IMR-90 (cell line): ENCODE measurements around the gene DAPK1. TPM values are rescaled to one million over a fixed set of nuclear protein-coding genes. Genes with fewer than 3 reads are reported as not detected.

Experiments used
- ATAC-seq: fragments of 200-7000 bp; cut with Tn5 transposase; 2 replicates; pipeline ENCODE4 v1.9.1; 2020; ENCODE audit warnings: low read depth, mild to moderate bottlenecking, moderate library complexity
- BruUV-seq: library from RNA; stranded (reverse); fragments of 400-500 nt; replicated peaks from 2 replicates; lab custom pipeline; 2021; lab: Mats Ljungman, UMichigan
- CTCF ChIA-PET: fragments of 300-600 bp; formaldehyde crosslinking; extraction: SDS; loops from one replicate; lab custom pipeline; 2021; ENCODE audit warnings: antibody characterized with exemption; lab: Yijun Ruan, JAX
- POLR2A ChIA-PET: fragments of 300-600 bp; sonication (Branson Sonifier 250); formaldehyde crosslinking; loops from one replicate; lab custom pipeline; 2022; ENCODE audit warnings: antibody characterized with exemption; ENCODE audit not compliant: unreplicated experiment; lab: Charles Lee
- DNase-seq: peaks from one replicate; pipeline ENCODE4 v3.0.0; 2013
- H2AFZ ChIP-seq: replicated peaks from 2 replicates; pipeline ENCODE3; 2013; ENCODE audit warnings: low read length, mild to moderate bottlenecking; ENCODE audit not compliant: poor library complexity
- H2AK5ac ChIP-seq: 2 replicates; pipeline ENCODE4 v1.6.1; 2013; ENCODE audit warnings: low read depth, low read length, inconsistent platforms
- H2AK9ac ChIP-seq: replicated peaks from 2 replicates; pipeline ENCODE3; 2013; ENCODE audit warnings: mild to moderate bottlenecking, low read depth, low read length, moderate library complexity; ENCODE audit not compliant: poor library complexity
- H2BK120ac ChIP-seq: 2 replicates; pipeline ENCODE4 v1.6.1; 2013; ENCODE audit warnings: low read depth, low read length, inconsistent platforms
- H2BK15ac ChIP-seq: 3 replicates; pipeline ENCODE4 v1.6.1; 2013; ENCODE audit warnings: low read depth, low read length, inconsistent platforms
- H2BK20ac ChIP-seq: 2 replicates; pipeline ENCODE4 v1.6.1; 2013; ENCODE audit warnings: low read depth, mild to moderate bottlenecking, inconsistent platforms, low read length, moderate library complexity
- H2BK5ac ChIP-seq: 2 replicates; pipeline ENCODE4 v1.6.1; 2013; ENCODE audit warnings: mild to moderate bottlenecking, low read depth, low read length, inconsistent platforms; ENCODE audit not compliant: poor library complexity, severe bottlenecking
- H3K14ac ChIP-seq: replicated peaks from 2 replicates; pipeline ENCODE4 v1.6.1; 2013; ENCODE audit warnings: low read depth, low read length, inconsistent platforms
- H3K18ac ChIP-seq: 2 replicates; pipeline ENCODE4 v1.6.1; 2013; ENCODE audit warnings: low read depth, low read length, control low read depth
- H3K23ac ChIP-seq: 2 replicates; pipeline ENCODE4 v1.6.1; 2013; ENCODE audit warnings: low read depth, low read length, inconsistent platforms
- H3K27ac ChIP-seq: 2 replicates; pipeline ENCODE4 v1.5.1; 2013; ENCODE audit warnings: mild to moderate bottlenecking, control low read depth, low read length; ENCODE audit not compliant: insufficient read depth
- H3K27me3 ChIP-seq: 2 replicates; pipeline ENCODE4 v1.6.1; 2013; ENCODE audit warnings: low read length; ENCODE audit not compliant: control insufficient read depth, insufficient read depth
- H3K36me3 ChIP-seq: 2 replicates; pipeline ENCODE4 v1.6.1; 2013; ENCODE audit warnings: low read length, mixed read lengths; ENCODE audit not compliant: control insufficient read depth, insufficient read depth
- H3K4ac ChIP-seq: 2 replicates; pipeline ENCODE4 v1.6.1; 2013; ENCODE audit warnings: low read depth, low read length, inconsistent platforms
- H3K4me1 ChIP-seq: 2 replicates; pipeline ENCODE4 v1.6.1; 2013; ENCODE audit warnings: low read length, mixed read lengths; ENCODE audit not compliant: control insufficient read depth, insufficient read depth
- H3K4me2 ChIP-seq: 2 replicates; pipeline ENCODE4 v1.6.1; 2013; ENCODE audit warnings: low read depth, mild to moderate bottlenecking, control low read depth, low read length, moderate library complexity
- H3K4me3 ChIP-seq: 2 replicates; pipeline ENCODE4 v1.5.1; 2013; ENCODE audit warnings: low read depth, mild to moderate bottlenecking, control low read depth, low read length, moderate library complexity; ENCODE audit not compliant: insufficient read depth
- H3K56ac ChIP-seq: 2 replicates; pipeline ENCODE4 v1.6.1; 2013; ENCODE audit warnings: low read length, inconsistent platforms; ENCODE audit not compliant: insufficient read depth; ENCODE audit errors: extremely low read depth
- H3K79me1 ChIP-seq, 2 experiments: 2 replicates each; pipeline ENCODE4 v1.6.1; 2013; ENCODE audit warnings: low read length in 2 of 2, inconsistent platforms in 1 of 2, low read depth in 1 of 2
- H3K9ac ChIP-seq: 2 replicates; pipeline ENCODE4 v1.6.1; 2013; ENCODE audit warnings: low read depth, low read length, control low read depth
- H3K9me1 ChIP-seq: 2 replicates; pipeline ENCODE4 v1.6.1; 2013; ENCODE audit warnings: low read length, inconsistent platforms; ENCODE audit not compliant: insufficient read depth
- H3K9me3 ChIP-seq: 2 replicates; pipeline ENCODE4 v1.6.1; 2013; ENCODE audit warnings: low read length; ENCODE audit not compliant: control insufficient read depth, insufficient read depth
- H4K20me1 ChIP-seq: 2 replicates; pipeline ENCODE4 v1.6.1; 2013; ENCODE audit warnings: low read length, inconsistent platforms; ENCODE audit not compliant: insufficient read depth
- H4K5ac ChIP-seq: 2 replicates; pipeline ENCODE4 v1.6.1; 2013; ENCODE audit warnings: mild to moderate bottlenecking, low read depth, low read length, control low read depth
- H4K8ac ChIP-seq, 2 experiments: 2 replicates each; pipeline ENCODE4 v1.6.1; 2013; ENCODE audit warnings: low read depth in 2 of 2, low read length in 2 of 2, control low read depth in 1 of 2, inconsistent platforms in 1 of 2
- H4K91ac ChIP-seq: 2 replicates; pipeline ENCODE4 v1.6.1; 2013; ENCODE audit warnings: low read depth, low read length, inconsistent platforms; ENCODE audit not compliant: insufficient read depth
- FOS ChIP-seq: fragments of 150-350 bp; IDR thresholded peaks from 2 replicates; pipeline ENCODE4 v1.6.1; 2016; ENCODE audit warnings: low read depth, low read length
- MAZ ChIP-seq: IDR thresholded peaks from 2 replicates; pipeline ENCODE4 v1.6.1; 2012; ENCODE audit warnings: low read depth, mild to moderate bottlenecking, low read length, improper control_type of control experiment, moderate library complexity, borderline replicate concordance
- RAD21 ChIP-seq: IDR thresholded peaks from 2 replicates; pipeline ENCODE4 v1.6.1; 2012; ENCODE audit warnings: low read length, improper control_type of control experiment
- SMC3 ChIP-seq: fragments of 150-350 bp; IDR thresholded peaks from 2 replicates; pipeline ENCODE4 v1.6.1; 2016; ENCODE audit warnings: low read depth, mild to moderate bottlenecking, antibody characterized with exemption, low read length, moderate library complexity
- WGBS, 2 experiments: methylation state at CpG; one replicate each; pipeline versions ENCODE4 v1.1.5 to v1.1.7; 2013; ENCODE audit warnings: missing lambda C conversion rate in 2 of 2; ENCODE audit not compliant: insufficient read length in 1 of 2; ENCODE audit errors: extremely low coverage in 2 of 2; 5-methylcytosine and 5-hydroxymethylcytosine counted together
- dilution Hi-C: fragments of 300-500 bp; cut with HindIII; formaldehyde crosslinking; loops from one replicate; pipeline ENCODE4 v1.14.3; 2018; ENCODE audit warnings: low sequenced_read_pairs; ENCODE audit not compliant: unreplicated experiment
- in situ Hi-C: fragments of 300-500 bp; cut with MboI; formaldehyde crosslinking; loops from 3 replicates; pipeline ENCODE4 v1.14.3; 2019; ENCODE audit warnings: low sequenced_read_pairs, inconsistent platforms, mixed read lengths
- intact Hi-C: fragments of 100-400 bp; cut with micrococcal nuclease; formaldehyde crosslinking; loops from 2 replicates; pipeline ENCODE4 v1.10.0; 2022
- polyA plus RNA-seq, 3 experiments: library from polyadenylated mRNA; depleted of rRNA; stranded (reverse); fragments of >200 nt; gene quantifications; 2 replicates each; pipeline ENCODE4 v1.2.3, GENCODE V29; 2012; ENCODE audit warnings: low replicate concordance in 1 of 3
- total RNA-seq: library from RNA; depleted of rRNA; stranded (reverse); fragments of >200 nt; gene quantifications from 2 replicates; pipeline ENCODE4 v1.2.3, GENCODE V29; 2012
- TF ChIP-seq, protein P1 (sequence below): conservative IDR thresholded peaks from 2 replicates; pipeline ENCODE4 v1.5.1; 2012; ENCODE audit warnings: mild to moderate bottlenecking, low read depth, low read length, improper control_type of control experiment

The DAPK1 gene
- total and polyA plus RNA-seq, 2 of the 4 experiments (the other 2 are of a cell fraction): under 0.01 to 0.03 TPM

GRCh38 chr9:87662808-87663528 is 165.3 kb downstream of the DAPK1 start:
- ChIA-PET CTCF (interaction anchor here (0.6 to 1.6 kb wide), 5 partner anchors 19 to 1229 kb away, joined by 3 to 15 read pairs (median 4); no protein-coding TSS in a partner anchor), POLR2A (no interaction called here)
- Histone ChIP-seq H3K27me3 (no peaks in the 10 kb centered on the region; the same call in 1 of the 2 replicates), H2AK5ac (no peak overlapping the region), H3K27ac (no peak overlapping the region), H3K56ac (no peak overlapping the region), H4K8ac (no peak overlapping the region), H2AFZ (peak overlapping the region; percentile 0), H3K9me1 (no peaks in the 10 kb centered on the region), H2AK9ac (no peak overlapping the region), H2BK20ac (no peak overlapping the region), H4K5ac (no peak overlapping the region), H4K91ac (no peak overlapping the region), H3K9me3 (peaks cover 8% of the 10 kb centered on the region), H3K23ac (no peak overlapping the region), H3K4me2 (no peak overlapping the region), H2BK120ac (no peak overlapping the region), H2BK5ac (no peak overlapping the region), H3K36me3 (no peaks in the 10 kb centered on the region), H3K14ac (no peak overlapping the region), H4K20me1 (no peaks in the 10 kb centered on the region), H2BK15ac (no peak overlapping the region), H3K4ac (no peak overlapping the region), H3K79me1 (no peaks in the 10 kb centered on the region), H3K4me3 (no peak overlapping the region), H3K9ac (no peak overlapping the region), H3K18ac (no peak overlapping the region), H3K4me1 (no peaks in the 10 kb centered on the region)
- no CpG with 5 or more reads among the region's 11 CpGs for WGBS, 2 experiments
- DNase-seq: peak; percentile 44
- dilution Hi-C loops (loop anchor here (10.0 kb wide), 1 partner anchor 328 kb away; no protein-coding TSS in a partner anchor), in situ Hi-C loops (loop anchor here (5.0 to 10.0 kb wide), 2 partner anchors 326 to 1248 kb away; no protein-coding TSS in a partner anchor), intact Hi-C loops (loop anchor here (1.0 to 5.0 kb wide), 5 partner anchors 326 to 1248 kb away; partner anchors contain the start of gene GAS1)
- no TSS peak for BruUV-seq
- peak; percentile 91 for ATAC-seq
- TF ChIP-seq SMC3 (peak; percentile 70), MAZ (peak; percentile 46; the same call in 1 of the 2 replicates), FOS (no peak), RAD21 (peak; percentile 85)
- TF ChIP-seq, protein P1, sequence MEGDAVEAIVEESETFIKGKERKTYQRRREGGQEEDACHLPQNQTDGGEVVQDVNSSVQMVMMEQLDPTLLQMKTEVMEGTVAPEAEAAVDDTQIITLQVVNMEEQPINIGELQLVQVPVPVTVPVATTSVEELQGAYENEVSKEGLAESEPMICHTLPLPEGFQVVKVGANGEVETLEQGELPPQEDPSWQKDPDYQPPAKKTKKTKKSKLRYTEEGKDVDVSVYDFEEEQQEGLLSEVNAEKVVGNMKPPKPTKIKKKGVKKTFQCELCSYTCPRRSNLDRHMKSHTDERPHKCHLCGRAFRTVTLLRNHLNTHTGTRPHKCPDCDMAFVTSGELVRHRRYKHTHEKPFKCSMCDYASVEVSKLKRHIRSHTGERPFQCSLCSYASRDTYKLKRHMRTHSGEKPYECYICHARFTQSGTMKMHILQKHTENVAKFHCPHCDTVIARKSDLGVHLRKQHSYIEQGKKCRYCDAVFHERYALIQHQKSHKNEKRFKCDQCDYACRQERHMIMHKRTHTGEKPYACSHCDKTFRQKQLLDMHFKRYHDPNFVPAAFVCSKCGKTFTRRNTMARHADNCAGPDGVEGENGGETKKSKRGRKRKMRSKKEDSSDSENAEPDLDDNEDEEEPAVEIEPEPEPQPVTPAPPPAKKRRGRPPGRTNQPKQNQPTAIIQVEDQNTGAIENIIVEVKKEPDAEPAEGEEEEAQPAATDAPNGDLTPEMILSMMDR: peak; percentile 77
